ENCODE results near the gene KCNQ1OT1.
A peak's percentile ranks its signal among the peaks of the same experiment; 100 is the strongest.

Gene KCNQ1OT1

GRCh38 chr11:2688381-2689231, 11.2 kb downstream of the KCNQ1OT1 start:
- Histone ChIP-seq H3K9me3 (ENCODE audit: low read length) (no peaks in the 10 kb centered on the region), H3K36me3 (ENCODE audit: insufficient read depth, low read length) (no peaks in the 10 kb centered on the region), H3K27ac (ENCODE audit: low read depth, low read length, poor library complexity, severe bottlenecking) (peak overlapping the region; percentile 90), H3F3A (ENCODE audit: insufficient read depth, low read length) (no peaks in the 10 kb centered on the region), H3K4me3 (ENCODE audit: low read depth, low read length, poor library complexity, severe bottlenecking) (no peak overlapping the region), H3K79me2 (ENCODE audit: insufficient read depth, low read length) (no peaks in the 10 kb centered on the region), H4K20me1 (ENCODE audit: insufficient read depth, low read length) (no peaks in the 10 kb centered on the region), H3K9ac (ENCODE audit: low read length) (no peak overlapping the region), H3K4me2 (ENCODE audit: low read length) (no peak overlapping the region; the same call in 1 of the 2 replicates), H3K27me3 (ENCODE audit: insufficient read depth, low read length) (no peaks in the 10 kb centered on the region), H3K9me2 (ENCODE audit: low read depth, low read length) (no peaks in the 10 kb centered on the region), H2AFZ (ENCODE audit: low read length) (no peak overlapping the region), H3K4me1 (ENCODE audit: insufficient read depth, low read length, severe bottlenecking) (peaks cover 30% of the 10 kb centered on the region)
- TF ChIP-seq, protein P1, sequence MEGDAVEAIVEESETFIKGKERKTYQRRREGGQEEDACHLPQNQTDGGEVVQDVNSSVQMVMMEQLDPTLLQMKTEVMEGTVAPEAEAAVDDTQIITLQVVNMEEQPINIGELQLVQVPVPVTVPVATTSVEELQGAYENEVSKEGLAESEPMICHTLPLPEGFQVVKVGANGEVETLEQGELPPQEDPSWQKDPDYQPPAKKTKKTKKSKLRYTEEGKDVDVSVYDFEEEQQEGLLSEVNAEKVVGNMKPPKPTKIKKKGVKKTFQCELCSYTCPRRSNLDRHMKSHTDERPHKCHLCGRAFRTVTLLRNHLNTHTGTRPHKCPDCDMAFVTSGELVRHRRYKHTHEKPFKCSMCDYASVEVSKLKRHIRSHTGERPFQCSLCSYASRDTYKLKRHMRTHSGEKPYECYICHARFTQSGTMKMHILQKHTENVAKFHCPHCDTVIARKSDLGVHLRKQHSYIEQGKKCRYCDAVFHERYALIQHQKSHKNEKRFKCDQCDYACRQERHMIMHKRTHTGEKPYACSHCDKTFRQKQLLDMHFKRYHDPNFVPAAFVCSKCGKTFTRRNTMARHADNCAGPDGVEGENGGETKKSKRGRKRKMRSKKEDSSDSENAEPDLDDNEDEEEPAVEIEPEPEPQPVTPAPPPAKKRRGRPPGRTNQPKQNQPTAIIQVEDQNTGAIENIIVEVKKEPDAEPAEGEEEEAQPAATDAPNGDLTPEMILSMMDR (IDR thresholded peaks at IDR 0.05; ENCODE audit: low read length) = no peak
- TF ChIP-seq EZH2 (IDR thresholded peaks at IDR 0.05; ENCODE audit: borderline replicate concordance, low read length) = no peak

- no peaks in the 10 kb centered on the region for H4K20me1 ChIP-seq (ENCODE audit: insufficient read depth, low read length)
- no peak overlapping the region for H3K4me3 ChIP-seq (ENCODE audit: low read depth, low read length, poor library complexity, severe bottlenecking)
- no peak overlapping the region for H3K9ac ChIP-seq (ENCODE audit: low read length)
- H3K27ac ChIP-seq (ENCODE audit: low read depth, low read length, poor library complexity, severe bottlenecking) = peak overlapping the region; percentile 90
- TF ChIP-seq, protein P1 (IDR thresholded peaks at IDR 0.05; ENCODE audit: low read length) = no peak
- no peak for TF ChIP-seq EZH2 (IDR thresholded peaks at IDR 0.05; ENCODE audit: borderline replicate concordance, low read length)
- H3K4me1 ChIP-seq (ENCODE audit: insufficient read depth, low read length, severe bottlenecking) = peaks cover 30% of the 10 kb centered on the region
- no peaks in the 10 kb centered on the region for H3K36me3 ChIP-seq (ENCODE audit: insufficient read depth, low read length)
- no peaks in the 10 kb centered on the region for H3K9me3 ChIP-seq (ENCODE audit: low read length)
- no peak overlapping the region for H2AFZ ChIP-seq (ENCODE audit: low read length)
- H3K9me2 ChIP-seq (ENCODE audit: low read depth, low read length) = no peaks in the 10 kb centered on the region
- no peaks in the 10 kb centered on the region for H3K79me2 ChIP-seq (ENCODE audit: insufficient read depth, low read length)
- H3K4me2 ChIP-seq (ENCODE audit: low read length) = no peak overlapping the region
- no peaks in the 10 kb centered on the region for H3K27me3 ChIP-seq (ENCODE audit: insufficient read depth, low read length)
- H3F3A ChIP-seq (ENCODE audit: insufficient read depth, low read length) = no peaks in the 10 kb centered on the region
Observed at GRCh38 chr11:2687782-2688191, 12.0 kb downstream of the KCNQ1OT1 start.

DNA sequence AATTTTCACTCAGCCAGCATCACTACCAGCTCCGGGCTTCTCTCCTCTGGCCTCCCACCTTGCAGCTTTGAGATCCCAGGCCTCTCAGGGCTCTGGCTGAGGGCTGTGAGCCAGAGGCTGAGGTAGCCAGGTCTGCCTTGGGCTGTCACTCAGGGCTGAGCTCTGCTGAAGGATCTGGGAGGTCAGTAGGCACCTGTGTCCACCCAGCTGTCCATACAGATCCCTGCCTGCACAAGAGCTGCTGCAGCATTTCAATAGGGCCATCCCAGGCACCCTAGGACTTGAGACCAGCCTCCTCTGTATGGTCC, 12.6 kb downstream of the KCNQ1OT1 start:
- TF ChIP-seq, protein P1 (IDR thresholded peaks at IDR 0.05; ENCODE audit: low read length) = no peak
- H2AFZ ChIP-seq (ENCODE audit: low read length) = no peak overlapping the region
- H4K20me1 ChIP-seq (ENCODE audit: insufficient read depth, low read length) = no peaks in the 10 kb centered on the region
- no peak overlapping the region for H3K4me3 ChIP-seq (ENCODE audit: low read depth, low read length, poor library complexity, severe bottlenecking)
- no peak overlapping the region for H3K4me2 ChIP-seq (ENCODE audit: low read length)
- no peak overlapping the region for H3K27ac ChIP-seq (ENCODE audit: low read depth, low read length, poor library complexity, severe bottlenecking)
- H3K4me1 ChIP-seq (ENCODE audit: insufficient read depth, low read length, severe bottlenecking) = peaks cover 34% of the 10 kb centered on the region
- no peaks in the 10 kb centered on the region for H3K27me3 ChIP-seq (ENCODE audit: insufficient read depth, low read length)
- H3F3A ChIP-seq (ENCODE audit: insufficient read depth, low read length) = no peaks in the 10 kb centered on the region
- H3K36me3 ChIP-seq (ENCODE audit: insufficient read depth, low read length) = no peaks in the 10 kb centered on the region
- H3K79me2 ChIP-seq (ENCODE audit: insufficient read depth, low read length) = no peaks in the 10 kb centered on the region
- H3K9ac ChIP-seq (ENCODE audit: low read length) = no peak overlapping the region
- H3K9me2 ChIP-seq (ENCODE audit: low read depth, low read length) = no peaks in the 10 kb centered on the region
- no peaks in the 10 kb centered on the region for H3K9me3 ChIP-seq (ENCODE audit: low read length)

Data from OCI-LY1 (cell line).